Mesodermal cell (in vitro differentiated cells): ENCODE measurements around the gene DMAP1.

ENCODE experiments used
- H3K27ac ChIP-seq: 2 replicates; pipeline ENCODE4 v1.7.0; 2013; ENCODE audit warnings: mild to moderate bottlenecking, low read depth, low read length, moderate library complexity; ENCODE audit not compliant: severe bottlenecking
- H3K36me3 ChIP-seq: 2 replicates; pipeline ENCODE4 v1.7.1; 2013; ENCODE audit warnings: mild to moderate bottlenecking, low read length, moderate library complexity; ENCODE audit not compliant: control insufficient read depth, insufficient read depth
- H3K4me1 ChIP-seq: one replicate; pipeline ENCODE4 v1.7.1; 2013; ENCODE audit warnings: mild to moderate bottlenecking, low read length; ENCODE audit not compliant: insufficient read depth, control insufficient read depth, poor library complexity, severe bottlenecking
- H3K4me3 ChIP-seq: 2 replicates; pipeline ENCODE4 v1.7.0; 2013; ENCODE audit warnings: low read length, control low read depth, mild to moderate bottlenecking; ENCODE audit not compliant: insufficient read depth, poor library complexity, severe bottlenecking; ENCODE audit errors: extremely low read depth
- H3K9me3 ChIP-seq: 2 replicates; pipeline ENCODE4 v1.7.1; 2013; ENCODE audit warnings: mild to moderate bottlenecking, low read length, moderate library complexity; ENCODE audit not compliant: control insufficient read depth
- WGBS, 2 experiments: methylation state at CpG; one replicate each; pipeline ENCODE4 v1.1.5; 2013; ENCODE audit warnings: missing lambda C conversion rate in 2 of 2; ENCODE audit not compliant: insufficient coverage in 2 of 2; 5-methylcytosine and 5-hydroxymethylcytosine counted together

The DMAP1 gene

DNA sequence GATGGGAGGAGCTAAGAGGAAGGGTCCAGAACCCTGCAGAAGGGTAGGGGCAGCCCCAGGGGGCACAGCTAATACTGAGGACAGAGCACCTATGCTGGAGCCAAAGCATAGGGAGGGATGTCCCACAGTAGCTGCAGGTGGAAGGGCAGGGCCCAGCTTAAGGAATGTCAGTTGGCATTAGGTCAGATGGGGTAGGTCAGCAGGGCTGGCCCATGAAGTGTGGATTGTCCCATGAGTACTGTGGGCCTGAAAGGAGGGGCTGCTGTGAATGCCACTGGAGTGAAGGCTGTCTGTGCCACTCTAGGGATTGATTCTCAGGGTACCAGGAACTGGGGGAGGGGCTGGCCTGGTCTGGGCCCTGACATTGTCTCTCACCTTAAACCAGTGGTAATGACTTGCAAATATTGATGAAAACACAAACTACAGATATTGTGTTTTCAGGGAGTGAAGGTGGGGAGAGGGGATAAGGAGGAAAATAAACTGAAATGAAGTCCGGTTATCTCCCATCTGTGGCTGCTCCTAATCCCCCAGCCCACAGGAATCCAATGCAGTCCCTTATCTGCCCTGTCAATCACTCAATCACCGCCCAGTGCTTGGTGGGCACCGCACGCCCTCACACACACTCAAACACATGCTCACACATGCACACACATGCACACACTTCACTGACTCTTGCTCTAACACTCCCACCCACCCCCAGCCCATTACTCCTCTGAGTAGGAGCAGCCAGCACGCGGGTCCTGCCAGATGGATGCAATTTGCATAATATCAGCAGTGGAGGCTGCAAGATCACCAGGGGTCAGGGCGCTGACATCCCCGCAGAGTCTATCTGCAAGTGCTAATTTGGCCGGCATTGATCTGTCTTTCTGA, 27.8 kb downstream of the DMAP1 start:
- Histone ChIP-seq H3K36me3 (no peaks in the 10 kb centered on the region), H3K9me3 (no peaks in the 10 kb centered on the region), H3K4me3 (no peak overlapping the region), H3K4me1 (peaks cover 45% of the 10 kb centered on the region), H3K27ac (peak overlapping the region; percentile 89)
- 74 to 82% methylated on average over 6 to 8 of the region's 9 CpGs for WGBS, 2 experiments

DNA sequence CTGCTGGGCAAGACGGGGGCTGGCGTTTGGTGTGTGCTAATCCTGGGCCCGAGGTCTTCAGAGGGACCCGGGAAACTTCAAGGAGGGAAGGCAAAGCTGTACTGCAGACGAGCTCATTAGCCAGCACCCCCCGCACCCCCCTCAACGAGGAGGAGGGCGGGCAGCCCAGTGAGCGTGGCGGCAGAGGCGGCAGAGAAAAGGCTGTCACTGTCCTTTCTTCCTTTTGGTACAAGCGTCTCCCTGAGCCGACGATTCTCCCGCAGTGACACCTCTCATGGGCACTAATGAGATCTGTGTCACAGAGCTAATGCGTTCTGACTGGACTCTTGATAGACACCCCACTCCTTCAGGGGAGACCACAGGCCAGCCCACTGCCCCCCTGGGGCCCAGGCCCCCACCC, 29.5 kb downstream of the DMAP1 start:
- Histone ChIP-seq H3K9me3 (no peaks in the 10 kb centered on the region), H3K4me3 (no peak overlapping the region), H3K36me3 (peaks cover 7% of the 10 kb centered on the region), H3K4me1 (peaks cover 41% of the 10 kb centered on the region), H3K27ac (no peak overlapping the region)
- 75 to 83% methylated on average over 12 to 16 of the region's 16 CpGs for WGBS, 2 experiments

DNA sequence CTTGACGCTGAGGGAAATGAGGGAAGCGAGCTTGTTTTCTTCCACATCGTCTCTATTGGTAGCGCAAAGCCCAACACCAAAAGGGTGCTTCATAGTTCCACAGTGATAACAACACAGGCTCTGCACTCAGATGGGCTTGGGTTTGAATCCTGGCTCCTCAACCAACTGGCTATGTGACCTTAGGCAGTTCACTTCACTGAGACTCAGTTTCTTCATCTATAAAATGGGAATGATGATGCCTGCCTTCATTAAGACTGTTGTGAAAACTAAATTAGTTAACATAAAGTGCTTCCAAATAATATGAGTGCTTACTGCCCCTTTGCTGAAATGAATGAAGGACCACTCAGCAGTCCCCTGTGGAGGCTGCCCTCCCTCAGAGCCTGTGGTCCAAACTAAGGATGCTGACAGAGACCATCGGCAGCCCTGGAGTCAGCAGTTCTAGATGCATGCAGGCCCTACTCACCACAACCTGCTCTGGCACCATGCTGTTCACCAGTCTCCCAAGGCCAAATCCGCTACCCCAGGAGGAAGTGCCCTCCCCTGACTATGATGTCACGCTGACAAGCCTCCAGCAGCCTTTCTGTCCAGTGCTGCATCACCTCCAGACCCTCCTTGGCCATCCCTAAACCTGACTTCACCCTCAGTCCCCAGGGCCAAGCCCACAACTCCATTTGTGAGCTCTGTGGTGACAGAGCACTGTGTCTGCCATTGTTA, 30.7 kb downstream of the DMAP1 start:
- H3K4me1 ChIP-seq, result peaks cover 30% of the 10 kb centered on the region
- 93 to 100% methylated on average over 5 to 7 of the region's 7 CpGs for WGBS, 2 experiments

DNA sequence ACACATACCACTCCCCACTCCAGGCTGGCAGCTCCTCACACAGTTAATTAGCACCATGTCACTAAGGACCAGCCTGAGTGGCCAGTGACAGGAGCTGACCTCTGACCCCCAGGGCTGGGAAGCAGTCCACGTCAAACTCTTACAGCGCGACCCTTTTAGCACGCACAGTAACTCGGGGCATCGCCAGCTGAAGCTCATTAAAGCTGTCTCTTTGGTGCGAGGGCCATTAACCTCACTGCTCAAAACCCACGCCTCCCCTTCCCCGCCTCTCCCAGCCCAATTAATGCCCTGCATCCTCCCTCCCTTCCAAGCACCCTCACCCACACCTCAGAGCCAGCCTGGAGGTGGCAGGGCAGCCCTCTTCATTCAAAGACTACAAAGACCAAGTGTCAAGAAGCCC, 31.7 kb downstream of the DMAP1 start:
- Histone ChIP-seq H3K4me3 (no peak overlapping the region), H3K9me3 (no peaks in the 10 kb centered on the region), H3K4me1 (peaks cover 21% of the 10 kb centered on the region), H3K36me3 (peaks cover 11% of the 10 kb centered on the region), H3K27ac (no peak overlapping the region)
- 94 to 100% methylated on average over 2 to 9 of the region's 9 CpGs for WGBS, 2 experiments

More for the DNA sequence above, 30.7 kb downstream of the DMAP1 start:
- no peak overlapping the region for H3K27ac ChIP-seq
- no peaks in the 10 kb centered on the region for H3K9me3 ChIP-seq
- H3K36me3 ChIP-seq, result peaks cover 11% of the 10 kb centered on the region
- no peak overlapping the region for H3K4me3 ChIP-seq

DNA sequence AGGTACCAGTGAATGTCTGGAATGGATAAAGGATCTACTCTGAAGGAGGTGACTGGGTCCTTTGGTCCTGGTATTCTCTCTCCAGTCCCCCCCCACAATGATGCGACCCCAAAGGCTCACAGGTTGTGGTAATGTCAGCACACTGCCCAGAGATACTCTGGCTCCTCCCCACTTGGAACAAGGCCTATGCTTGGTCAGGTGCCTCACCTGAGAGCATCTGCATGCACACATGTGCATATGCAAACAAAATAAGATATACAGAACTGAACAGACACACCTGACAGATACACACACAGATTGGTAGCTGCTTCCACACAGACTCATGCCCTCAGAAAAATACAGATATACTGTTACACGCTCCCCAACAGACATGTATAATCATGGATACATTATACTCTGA, 33.5 kb downstream of the DMAP1 start:
- Histone ChIP-seq H3K36me3 (peaks cover 14% of the 10 kb centered on the region), H3K27ac (no peak overlapping the region), H3K9me3 (no peaks in the 10 kb centered on the region), H3K4me3 (no peak overlapping the region), H3K4me1 (peaks cover 3% of the 10 kb centered on the region)
- 100% methylated on average over 2 of the region's 2 CpGs; no CpG with 5 or more reads in 1 of the 2 experiments for WGBS, 2 experiments

DNA sequence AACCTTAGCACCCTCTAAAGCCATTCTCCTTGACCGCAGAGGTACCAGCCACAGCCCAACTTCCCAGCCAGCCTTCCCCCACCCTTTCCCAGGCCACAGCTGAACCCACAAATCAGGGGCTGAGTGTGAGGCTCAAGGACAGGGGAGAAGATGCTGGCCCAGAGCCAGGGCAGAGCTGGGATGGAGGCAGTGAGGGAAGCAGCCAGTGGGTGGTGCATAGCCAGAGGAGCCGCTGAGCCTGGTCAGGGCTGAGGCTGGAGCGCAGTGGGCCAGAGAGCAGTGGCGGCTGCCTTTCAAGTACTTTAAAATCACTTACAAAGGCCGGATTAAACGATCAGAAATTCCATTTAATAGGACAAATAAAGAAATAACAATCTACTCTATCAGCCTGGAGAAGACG, 36.3 kb downstream of the DMAP1 start:
- WGBS, 2 experiments, result 80 to 100% methylated on average over 1 of the region's 7 CpGs

DNA sequence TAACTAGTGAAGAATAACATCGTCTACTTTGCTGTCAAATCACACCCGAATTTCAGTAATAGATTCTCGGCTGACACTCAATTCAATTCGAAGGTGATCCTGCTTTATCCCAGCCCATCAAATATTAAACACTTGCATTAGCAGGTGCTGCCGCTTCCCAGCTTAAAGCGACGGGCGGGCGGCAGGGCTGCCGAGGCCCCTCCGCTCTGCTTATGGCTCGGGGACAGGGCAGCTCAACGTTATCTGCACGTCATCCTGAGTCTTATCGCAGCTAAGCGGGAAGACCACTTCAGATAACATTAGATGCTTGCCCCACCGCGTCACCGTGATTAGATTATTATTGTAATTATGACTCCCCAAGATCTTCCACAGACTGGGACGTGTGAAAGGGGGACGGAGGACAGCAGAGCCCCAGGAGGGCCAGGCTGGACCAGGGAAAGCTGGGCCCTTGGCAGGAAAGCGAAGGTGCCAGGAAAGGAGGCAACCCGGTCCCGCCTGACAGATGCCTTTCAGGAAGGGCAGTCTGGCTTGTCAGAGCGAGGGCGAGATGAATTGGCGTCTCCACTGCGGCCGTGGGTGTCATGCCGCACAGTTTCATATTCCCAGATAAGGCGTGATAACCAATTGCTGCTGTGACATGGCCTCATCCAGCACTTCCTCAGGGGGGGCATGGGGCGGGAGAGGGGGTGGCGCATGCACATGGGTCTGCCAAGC, 37.0 kb downstream of the DMAP1 start:
- Histone ChIP-seq H3K27ac (no peak overlapping the region), H3K9me3 (no peaks in the 10 kb centered on the region), H3K4me3 (no peak overlapping the region), H3K36me3 (peaks cover 14% of the 10 kb centered on the region), H3K4me1 (peaks cover 5% of the 10 kb centered on the region)
- WGBS, 2 experiments, result 92% methylated on average over 27 to 31 of the region's 33 CpGs

More for the DNA sequence above, 36.3 kb downstream of the DMAP1 start:
- no peak overlapping the region for H3K27ac ChIP-seq
- H3K4me1 ChIP-seq, result peaks cover 3% of the 10 kb centered on the region
- H3K36me3 ChIP-seq, result peaks cover 14% of the 10 kb centered on the region
- no peaks in the 10 kb centered on the region for H3K9me3 ChIP-seq
- no peak overlapping the region for H3K4me3 ChIP-seq

DNA sequence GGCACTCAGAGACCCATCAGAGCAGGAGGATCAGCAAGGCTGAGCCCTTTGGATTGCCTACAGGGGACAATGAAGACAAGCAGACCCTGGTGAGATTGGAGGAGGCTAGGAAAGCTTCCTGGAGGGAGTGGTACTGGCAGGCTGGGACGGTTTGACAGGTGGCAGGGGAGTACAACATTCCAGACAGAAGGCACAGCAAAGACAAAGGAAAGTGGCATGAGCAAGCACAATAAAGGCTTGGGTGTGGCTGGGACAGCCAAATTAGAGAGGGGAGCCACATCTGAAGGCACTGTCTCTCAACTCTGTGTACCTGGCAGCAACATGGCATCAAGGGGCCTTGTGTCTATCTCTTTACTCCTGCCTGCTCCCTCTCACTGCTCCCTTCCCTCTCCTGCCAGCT, 38.2 kb downstream of the DMAP1 start:
- Histone ChIP-seq H3K27ac (no peak overlapping the region), H3K4me1 (peaks cover 5% of the 10 kb centered on the region), H3K4me3 (no peak overlapping the region), H3K9me3 (no peaks in the 10 kb centered on the region), H3K36me3 (peaks cover 18% of the 10 kb centered on the region)
- WGBS, 2 experiments, result 79 to 83% methylated on average over 1 of the region's 1 CpG

DNA sequence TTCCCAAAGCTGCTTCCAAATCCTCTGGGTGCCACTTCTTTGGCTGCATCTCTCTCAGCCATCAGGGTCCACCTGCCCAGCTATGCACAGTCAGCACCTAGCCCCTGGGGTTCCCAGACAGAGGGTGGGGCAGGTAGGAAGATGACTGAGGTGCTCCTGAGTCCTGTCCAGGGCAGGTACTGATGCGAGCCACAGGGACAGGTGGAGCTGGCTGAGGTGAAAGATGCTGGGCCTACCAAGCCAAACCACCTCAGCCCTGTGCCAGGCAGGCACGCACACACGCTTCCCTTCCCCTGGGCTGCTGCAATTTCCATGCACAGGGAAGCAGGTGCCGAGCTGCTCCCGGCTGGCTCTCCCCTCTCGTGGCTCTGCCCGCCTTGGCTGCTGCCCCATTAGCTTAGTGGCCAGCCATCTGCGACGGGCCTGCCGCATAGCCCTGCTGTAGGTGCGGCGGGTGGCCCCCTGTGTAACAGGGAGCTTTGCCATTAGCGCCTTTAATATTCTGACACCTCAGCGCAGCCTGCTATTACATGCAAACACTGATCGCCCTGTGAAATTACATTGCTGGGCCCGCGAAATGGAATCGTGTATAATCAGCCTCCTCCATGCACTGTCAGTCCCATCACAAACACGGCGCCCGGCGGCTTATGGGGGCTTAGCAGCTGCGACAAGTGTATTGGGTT, 38.9 kb downstream of the DMAP1 start:
- Histone ChIP-seq H3K36me3 (peaks cover 23% of the 10 kb centered on the region), H3K27ac (no peak overlapping the region), H3K4me3 (no peak overlapping the region), H3K9me3 (no peaks in the 10 kb centered on the region), H3K4me1 (peaks cover 5% of the 10 kb centered on the region)
- WGBS, 2 experiments, result 93% methylated on average over 18 to 21 of the region's 23 CpGs

DNA sequence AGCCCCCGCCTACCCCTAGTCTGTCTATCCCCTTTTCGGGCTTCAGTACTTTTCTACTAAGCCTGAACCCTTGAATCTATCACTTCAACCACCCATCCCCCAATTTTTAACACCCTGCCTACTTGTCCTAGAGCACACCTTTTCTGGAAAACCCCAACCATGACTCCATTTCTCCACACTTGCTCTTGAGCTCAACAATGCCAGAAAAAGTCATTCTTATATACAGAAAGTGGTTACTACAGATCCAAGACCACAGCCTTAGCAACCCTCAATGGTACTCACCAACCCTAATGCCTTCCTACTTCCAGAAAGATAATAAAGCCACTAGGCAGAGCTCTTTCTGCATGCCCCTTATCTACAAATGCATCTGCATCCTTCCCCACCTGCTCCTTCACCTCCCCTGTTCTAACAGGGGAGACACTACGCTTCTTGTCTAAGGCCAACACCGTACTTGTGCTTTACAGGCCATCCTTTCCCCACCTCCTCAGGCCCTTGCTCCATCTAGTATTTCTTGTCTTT, 41.2 kb downstream of the DMAP1 start:
- no peaks in the 10 kb centered on the region for H3K9me3 ChIP-seq
- H3K27ac ChIP-seq, result no peak overlapping the region
- H3K36me3 ChIP-seq, result peaks cover 13% of the 10 kb centered on the region
- peaks cover 5% of the 10 kb centered on the region for H3K4me1 ChIP-seq
- 86 to 98% methylated on average over 4 of the region's 4 CpGs for WGBS, 2 experiments
- no peak overlapping the region for H3K4me3 ChIP-seq
